ENCODE results near the gene THAP11.

DNA sequence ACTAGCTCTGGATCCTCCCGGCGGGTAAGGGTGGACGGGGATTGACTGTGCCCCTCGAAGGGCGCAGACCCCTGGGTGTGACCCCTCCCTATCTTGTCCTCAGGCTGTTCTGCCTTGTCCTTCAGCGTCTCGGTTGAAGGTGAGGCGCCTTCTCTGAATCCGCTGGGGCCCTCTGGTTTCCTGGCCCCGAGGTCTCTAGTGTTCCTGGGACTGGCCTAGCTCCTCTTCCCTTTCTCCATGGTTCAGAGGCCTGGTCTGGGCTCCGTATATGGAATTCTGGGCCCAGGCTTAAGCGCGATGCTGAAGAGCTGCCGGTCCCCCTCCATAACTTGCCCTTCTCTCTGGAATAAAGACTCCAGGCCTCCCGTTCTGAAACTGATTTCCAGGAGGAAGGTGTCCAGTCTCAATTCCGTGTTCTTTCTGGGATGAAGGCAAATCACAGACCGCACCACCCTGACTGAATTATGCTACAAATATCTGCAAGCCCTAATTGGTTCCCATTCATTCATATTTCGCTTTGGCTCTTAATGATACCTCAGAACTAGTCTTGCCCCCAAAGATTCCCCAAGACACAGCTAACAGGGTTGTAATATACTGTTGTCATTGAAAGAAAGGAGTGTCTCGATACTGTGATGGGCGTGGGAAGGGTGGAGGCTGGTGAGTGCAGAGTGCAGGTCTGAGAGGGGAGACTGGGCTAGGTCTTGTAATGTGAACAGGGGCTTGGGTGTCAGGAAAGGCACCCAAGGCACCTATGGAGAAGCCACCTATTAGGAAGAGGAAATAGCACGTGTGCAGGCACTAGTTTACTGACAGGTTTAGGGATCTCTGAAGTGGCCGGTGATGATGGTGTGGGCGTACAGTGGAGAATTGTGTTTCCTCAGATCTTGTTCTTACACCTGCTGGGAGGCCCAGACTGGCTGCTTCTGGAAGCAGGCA, 31.6 kb downstream of the THAP11 start:
- TF ChIP-seq POLR2A (IDR thresholded peaks at IDR 0.05), result no peak
- TF ChIP-seq, protein P1, sequence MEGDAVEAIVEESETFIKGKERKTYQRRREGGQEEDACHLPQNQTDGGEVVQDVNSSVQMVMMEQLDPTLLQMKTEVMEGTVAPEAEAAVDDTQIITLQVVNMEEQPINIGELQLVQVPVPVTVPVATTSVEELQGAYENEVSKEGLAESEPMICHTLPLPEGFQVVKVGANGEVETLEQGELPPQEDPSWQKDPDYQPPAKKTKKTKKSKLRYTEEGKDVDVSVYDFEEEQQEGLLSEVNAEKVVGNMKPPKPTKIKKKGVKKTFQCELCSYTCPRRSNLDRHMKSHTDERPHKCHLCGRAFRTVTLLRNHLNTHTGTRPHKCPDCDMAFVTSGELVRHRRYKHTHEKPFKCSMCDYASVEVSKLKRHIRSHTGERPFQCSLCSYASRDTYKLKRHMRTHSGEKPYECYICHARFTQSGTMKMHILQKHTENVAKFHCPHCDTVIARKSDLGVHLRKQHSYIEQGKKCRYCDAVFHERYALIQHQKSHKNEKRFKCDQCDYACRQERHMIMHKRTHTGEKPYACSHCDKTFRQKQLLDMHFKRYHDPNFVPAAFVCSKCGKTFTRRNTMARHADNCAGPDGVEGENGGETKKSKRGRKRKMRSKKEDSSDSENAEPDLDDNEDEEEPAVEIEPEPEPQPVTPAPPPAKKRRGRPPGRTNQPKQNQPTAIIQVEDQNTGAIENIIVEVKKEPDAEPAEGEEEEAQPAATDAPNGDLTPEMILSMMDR (IDR thresholded peaks at IDR 0.05), result no peak
